Measurements from ENCODE around the gene PPRC1. TPM values are rescaled to one million over a fixed set of nuclear protein-coding genes. Genes with fewer than 3 reads are reported as not detected.

Gene PPRC1
- total RNA-seq, 4 donors from 2014 or later, result 15.4 to 105 (median 31.9) TPM

- TF ChIP-seq CTCF (IDR thresholded peaks at IDR 0.05), result no peak
- ATAC-seq (ENCODE audit: low FRiP score), result no peak
- DNase-seq (ENCODE audit: low spot score), result no peak
Observed at GRCh38 chr10:102159051-102159597, 26.3 kb downstream of the PPRC1 start.

GRCh38 chr10:102159831-102160230 lies 27.0 kb downstream of the PPRC1 start:
- TF ChIP-seq CTCF (IDR thresholded peaks at IDR 0.05), result no peak
- DNase-seq (ENCODE audit: low spot score), result no peak
- ATAC-seq (ENCODE audit: low FRiP score), result peak; percentile 25

- DNase-seq (ENCODE audit: low spot score), result no peak
Observed at GRCh38 chr10:102163342-102163989, 30.6 kb downstream of the PPRC1 start.

GRCh38 chr10:102167861-102168260 lies 35.0 kb downstream of the PPRC1 start:
- TF ChIP-seq CTCF (IDR thresholded peaks at IDR 0.05), result no peak
- no peak for DNase-seq (ENCODE audit: low spot score)
- ATAC-seq (ENCODE audit: low FRiP score), result no peak

More at GRCh38 chr10:102163342-102163989, 30.6 kb downstream of the PPRC1 start:
- no peak for ATAC-seq (ENCODE audit: low FRiP score)
- TF ChIP-seq CTCF (IDR thresholded peaks at IDR 0.05), result no peak

GRCh38 chr10:102170602-102171001 lies 37.8 kb downstream of the PPRC1 start:
- no peak for TF ChIP-seq CTCF (IDR thresholded peaks at IDR 0.05)
- DNase-seq (ENCODE audit: low spot score) (no peak), ATAC-seq (ENCODE audit: low FRiP score) (no peak)

GRCh38 chr10:102172288-102172687 lies 39.4 kb downstream of the PPRC1 start:
- ATAC-seq (ENCODE audit: low FRiP score), result no peak
- no peak for TF ChIP-seq CTCF (IDR thresholded peaks at IDR 0.05)

GRCh38 chr10:102175415-102175814 lies 42.6 kb downstream of the PPRC1 start:
- DNase-seq (ENCODE audit: low spot score), result no peak
- ATAC-seq (ENCODE audit: low FRiP score), result no peak

More at GRCh38 chr10:102172288-102172687, 39.4 kb downstream of the PPRC1 start:
- DNase-seq (ENCODE audit: low spot score), result no peak

More at GRCh38 chr10:102175415-102175814, 42.6 kb downstream of the PPRC1 start:
- no peak for TF ChIP-seq CTCF (IDR thresholded peaks at IDR 0.05)

Data from omental fat pad (tissue), 4 donors.